ENCODE measurements around the gene GPR15LG. TPM values are rescaled to one million over a fixed set of nuclear protein-coding genes. Genes with fewer than 3 reads are reported as not detected.
A peak's percentile ranks its signal among the peaks of the same experiment; 100 is the strongest.

The GPR15LG gene
- total and polyA plus RNA-seq, 2 experiments from 2014 or later: not detected

- no peak overlapping the region for H2AFZ ChIP-seq
- no peaks in the 10 kb centered on the region for H3K27me3 ChIP-seq (ENCODE audit: insufficient read depth)
- no peaks in the 10 kb centered on the region for H3K4me1 ChIP-seq (ENCODE audit: insufficient read depth)
- no peak overlapping the region for H3K27ac Mint-ChIP-seq
- no peak overlapping the region for H3K4me2 ChIP-seq
- no peak overlapping the region for H3K4me3 Mint-ChIP-seq
- H3K36me3 Mint-ChIP-seq (ENCODE audit: low read depth): no peaks in the 10 kb centered on the region
- peaks cover 3% of the 10 kb centered on the region for H3K27me3 Mint-ChIP-seq (ENCODE audit: insufficient read depth, low read depth, poor library complexity)
- TF ChIP-seq POLR2AphosphoS5 (IDR thresholded peaks at IDR 0.05; ENCODE audit: low read depth): no peak
- TF ChIP-seq ZNF114 (CRISPR knock-in tag; IDR thresholded peaks at IDR 0.05): no peak
- TF ChIP-seq STAT1 (IDR thresholded peaks at IDR 0.05; ENCODE audit: unreplicated experiment): no peak
- no peak for TF ChIP-seq ZNF462 (CRISPR knock-in tag; IDR thresholded peaks at IDR 0.05)
- H3F3A ChIP-seq (replicated peaks; ENCODE audit: low read depth): no peaks in the 10 kb centered on the region
- no peaks in the 10 kb centered on the region for H3K9me2 ChIP-seq (ENCODE audit: insufficient read depth)
- ATAC-seq (no peak; the same call in 2 of the 3 replicates), DNase-seq (ENCODE audit: low spot score) (no peak)
- no peaks in the 10 kb centered on the region for H3K79me2 ChIP-seq (replicated peaks; ENCODE audit: insufficient read depth)
- H3K4me3 ChIP-seq: no peak overlapping the region
- H4K20me1 ChIP-seq (replicated peaks; ENCODE audit: insufficient read depth): no peaks in the 10 kb centered on the region; the same call in 1 of the 2 replicates
- no peak overlapping the region for H3K27ac ChIP-seq (ENCODE audit: low read depth)
- H3K9me3 Mint-ChIP-seq: no peaks in the 10 kb centered on the region
- no peaks in the 10 kb centered on the region for H3K36me3 ChIP-seq (ENCODE audit: insufficient read depth)
- no peaks in the 10 kb centered on the region for H3K4me1 Mint-ChIP-seq
Measured at GRCh38 chr10:84202349-84202748, 28.7 kb downstream of the GPR15LG start.

GRCh38 chr10:84204122-84204521 is 30.5 kb downstream of the GPR15LG start:
- H3K4me3 ChIP-seq: no peak overlapping the region
- no peak overlapping the region for H3K4me3 Mint-ChIP-seq
- no peaks in the 10 kb centered on the region for H3K79me2 ChIP-seq (replicated peaks; ENCODE audit: insufficient read depth)
- peak; percentile 91 for ATAC-seq
- H3K27ac ChIP-seq (ENCODE audit: low read depth): no peak overlapping the region
- no peaks in the 10 kb centered on the region for H3K4me1 ChIP-seq (ENCODE audit: insufficient read depth)
- no peak overlapping the region for H3K4me2 ChIP-seq
- H3K4me1 Mint-ChIP-seq: no peaks in the 10 kb centered on the region
- peaks cover 3% of the 10 kb centered on the region for H3K27me3 Mint-ChIP-seq (ENCODE audit: insufficient read depth, low read depth, poor library complexity)
- H3K27me3 ChIP-seq (ENCODE audit: insufficient read depth): no peaks in the 10 kb centered on the region
- H3K9me2 ChIP-seq (ENCODE audit: insufficient read depth): no peaks in the 10 kb centered on the region
- H3F3A ChIP-seq (replicated peaks; ENCODE audit: low read depth): no peaks in the 10 kb centered on the region
- no peaks in the 10 kb centered on the region; the same call in 1 of the 2 replicates for H4K20me1 ChIP-seq (replicated peaks; ENCODE audit: insufficient read depth)
- TF ChIP-seq CTCF (conservative IDR thresholded peaks at IDR 0.05; ENCODE audit: low read depth in 2 of 2): peak; percentile 65 to 89
- no peak for TF ChIP-seq JUNB (IDR thresholded peaks at IDR 0.05; ENCODE audit: unreplicated experiment)
- H3K36me3 Mint-ChIP-seq (ENCODE audit: low read depth): no peaks in the 10 kb centered on the region
- H3K9me3 Mint-ChIP-seq: no peaks in the 10 kb centered on the region
- no peaks in the 10 kb centered on the region for H3K36me3 ChIP-seq (ENCODE audit: insufficient read depth)
- peak; percentile 74 for DNase-seq (ENCODE audit: low spot score)
- no peak overlapping the region for H3K27ac Mint-ChIP-seq
- H2AFZ ChIP-seq: no peak overlapping the region
